Liver (tissue), 9 donors: ENCODE measurements around the gene LRRC47. TPM values are rescaled to one million over a fixed set of nuclear protein-coding genes. Genes with fewer than 3 reads are reported as not detected.

ENCODE experiments used
- DNase-seq: peaks from one replicate; pipeline ENCODE4 v3.0.0-alpha.2; 2017; ENCODE audit warnings: low spot score
- H3K27ac ChIP-seq, 2 donors: one replicate each; pipeline ENCODE4 v1.7.0; 2013; ENCODE audit warnings: inconsistent platforms in 2 of 2, low read length in 2 of 2, control low read depth in 1 of 2, low read depth in 1 of 2, mild to moderate bottlenecking in 1 of 2
- H3K27me3 ChIP-seq, 4 donors: one replicate each; pipeline versions ENCODE4 v1.6.1 to v1.7.0; 2013; ENCODE audit warnings: low read length in 3 of 4, inconsistent platforms in 1 of 4, mild to moderate bottlenecking in 1 of 4, moderate library complexity in 1 of 4; ENCODE audit not compliant: control insufficient read depth in 4 of 4, insufficient read depth in 4 of 4
- H3K36me3 ChIP-seq, 4 donors: one replicate each; pipeline versions ENCODE4 v1.6.1 to v1.7.0; 2013; ENCODE audit warnings: low read length in 3 of 4, mild to moderate bottlenecking in 3 of 4, low read depth in 1 of 4, moderate library complexity in 1 of 4; ENCODE audit not compliant: control insufficient read depth in 4 of 4, insufficient read depth in 3 of 4
- H3K4me1 ChIP-seq, 4 donors: one replicate each; pipeline versions ENCODE4 v1.6.1 to v1.7.0; 2013; ENCODE audit warnings: low read length in 3 of 4, mild to moderate bottlenecking in 3 of 4, moderate library complexity in 1 of 4; ENCODE audit not compliant: control insufficient read depth in 4 of 4, insufficient read depth in 4 of 4
- H3K4me3 ChIP-seq, 3 donors: one replicate each; pipeline versions ENCODE4 v1.6.1 to v1.7.0; 2013; ENCODE audit warnings: low read length in 3 of 3, control low read depth in 1 of 3, low read depth in 1 of 3, mild to moderate bottlenecking in 1 of 3
- H3K9ac ChIP-seq, 2 donors: one replicate each; pipeline ENCODE4 v1.7.0; 2013; ENCODE audit warnings: low read length in 2 of 2, mild to moderate bottlenecking in 2 of 2, moderate library complexity in 2 of 2, control low read depth in 1 of 2, low read depth in 1 of 2
- H3K9me3 ChIP-seq, 4 donors: one replicate each; pipeline versions ENCODE4 v1.6.1 to v1.7.0; 2013; ENCODE audit warnings: low read length in 3 of 4; ENCODE audit not compliant: control insufficient read depth in 4 of 4
- ATF3 ChIP-seq: IDR thresholded peaks from 2 replicates; pipeline ENCODE4 v1.6.1; 2016; ENCODE audit warnings: antibody characterized with exemption
- CTCF ChIP-seq: fragments of 150-350 bp; IDR thresholded peaks from 2 replicates; pipeline ENCODE4 v1.5.1; 2017; ENCODE audit warnings: improper control_type of control experiment, low read depth, low read length; ENCODE audit not compliant: missing input control
- EGR1 ChIP-seq, 2 donors: IDR thresholded peaks; 2 replicates each; pipeline ENCODE4 v1.6.1; 2016 to 2018; ENCODE audit warnings: antibody characterized with exemption in 2 of 2, low read depth in 2 of 2
- FOXA1 ChIP-seq: IDR thresholded peaks from 2 replicates; pipeline ENCODE4 v1.6.1; 2016; ENCODE audit warnings: antibody characterized with exemption
- FOXA2 ChIP-seq: IDR thresholded peaks from 2 replicates; pipeline ENCODE4 v1.6.1; 2016; ENCODE audit warnings: antibody characterized with exemption
- GABPA ChIP-seq, 2 donors: IDR thresholded peaks in 1 of 2; conservative IDR thresholded peaks in 1 of 2; 2 replicates each; pipeline ENCODE4 v1.6.1; 2016; ENCODE audit warnings: antibody characterized with exemption in 2 of 2, mild to moderate bottlenecking in 1 of 2, moderate library complexity in 1 of 2
- HNF4A ChIP-seq, 2 donors: conservative IDR thresholded peaks; 2 replicates each; pipeline ENCODE4 v1.6.1; 2016; ENCODE audit warnings: antibody characterized with exemption in 2 of 2, mild to moderate bottlenecking in 2 of 2
- HNF4G ChIP-seq: IDR thresholded peaks from 2 replicates; pipeline ENCODE4 v1.6.1; 2016; ENCODE audit warnings: antibody characterized with exemption
- JUND ChIP-seq, 2 donors: IDR thresholded peaks; 2 replicates each; pipeline ENCODE4 v1.6.1; 2016; ENCODE audit warnings: antibody characterized with exemption in 2 of 2
- MAX ChIP-seq: IDR thresholded peaks from 2 replicates; pipeline ENCODE4 v1.6.1; 2016; ENCODE audit warnings: antibody characterized with exemption
- NR2F2 ChIP-seq: IDR thresholded peaks from 2 replicates; pipeline ENCODE4 v1.6.1; 2016; ENCODE audit warnings: antibody characterized with exemption
- RAD21 ChIP-seq, 2 donors: IDR thresholded peaks; 2 replicates each; pipeline ENCODE4 v1.6.1; 2016; ENCODE audit warnings: antibody characterized with exemption in 2 of 2, mild to moderate bottlenecking in 2 of 2
- REST ChIP-seq: IDR thresholded peaks from 2 replicates; pipeline ENCODE4 v1.6.1; 2016; ENCODE audit warnings: antibody characterized with exemption, mild to moderate bottlenecking
- RXRA ChIP-seq, 2 donors: IDR thresholded peaks; 2 replicates each; pipeline ENCODE4 v1.6.1; 2017 to 2018; ENCODE audit warnings: antibody characterized with exemption in 2 of 2, mild to moderate bottlenecking in 1 of 2
- SP1 ChIP-seq: IDR thresholded peaks from 2 replicates; pipeline ENCODE4 v1.6.1; 2018; ENCODE audit warnings: antibody characterized with exemption, mild to moderate bottlenecking
- TAF1 ChIP-seq: conservative IDR thresholded peaks from 2 replicates; pipeline ENCODE4 v1.6.1; 2016; ENCODE audit warnings: antibody characterized with exemption, mild to moderate bottlenecking
- YY1 ChIP-seq: IDR thresholded peaks from 2 replicates; pipeline ENCODE4 v1.6.1; 2016; ENCODE audit warnings: antibody characterized with exemption, mild to moderate bottlenecking
- ZBTB33 ChIP-seq: IDR thresholded peaks from 2 replicates; pipeline ENCODE4 v1.6.1; 2016; ENCODE audit warnings: antibody characterized with exemption
- WGBS: extraction: QIAGEN DNeasy Blood & Tissue Kit; methylation state at CpG from one replicate; pipeline ENCODE4 v1.1.7; 2013; 5-methylcytosine and 5-hydroxymethylcytosine counted together
- polyA plus RNA-seq, 2 donors: library from polyadenylated mRNA; stranded (reverse) in 1 of 2; unstranded in 1 of 2; fragments of 200-250 nt in 1 of 2; fragments of >200 nt in 1 of 2; fragmentation: Nextera tagmentation in 1 of 2; extraction: Ambion mirVana in 1 of 2; gene quantifications; one replicate each; pipeline versions ENCODE4 v1.2.1 to v1.2.3, GENCODE V29; 2013 to 2015
- total RNA-seq, 2 donors: library from RNA; depleted of rRNA; stranded (reverse); fragments of >200 nt; gene quantifications; one replicate each; pipeline ENCODE4 v1.2.3, GENCODE V29; 2014
- donor health status: healthy.
- donor health status: healthy.
- donor health status: healthy.
- donor health status: healthy.
- donor health status: healthy.

LRRC47 gene
- total and polyA plus RNA-seq, 4 donors = 8.7 to 23.8 (median 15.4) TPM

- peaks cover under 1 to 7% (median 4%) of the 10 kb centered on the region in 4 donors for H3K36me3 ChIP-seq
- H3K9me3 ChIP-seq = no peaks in the 10 kb centered on the region
- 76% methylated on average over 7 of the region's 7 CpGs for WGBS
- H3K27me3 ChIP-seq = no peaks in the 10 kb centered on the region
- TF ChIP-seq HNF4A (conservative IDR thresholded peaks at IDR 0.05) (no peak), FOXA2 (no peak), JUND (IDR thresholded peaks at IDR 0.05) (no peak), HNF4G (no peak), ZBTB33 (no peak), NR2F2 (no peak), ATF3 (no peak), GABPA (IDR thresholded peaks at IDR 0.05 in 1 of 2, conservative IDR thresholded peaks at IDR 0.05 in 1 of 2) (no peak), RXRA (IDR thresholded peaks at IDR 0.05) (no peak), SP1 (no peak), MAX (no peak), TAF1 (no peak), EGR1 (IDR thresholded peaks at IDR 0.05; ENCODE audit: low read depth in 2 of 2) (no peak), FOXA1 (no peak)
- H3K4me1 ChIP-seq = no peaks in the 10 kb centered on the region
- H3K4me3 ChIP-seq = no peak overlapping the region
- no peak overlapping the region for H3K9ac ChIP-seq
- DNase-seq = no peak
- no peak overlapping the region for H3K27ac ChIP-seq
Measured at GRCh38 chr1:3809680-3810079, 13.4 kb upstream of the LRRC47 start.

- Histone ChIP-seq H3K4me3 (no peak overlapping the region), H3K9ac (no peak overlapping the region), H3K4me1 (no peaks in the 10 kb centered on the region), H3K9me3 (no peaks in the 10 kb centered on the region), H3K27me3 (peaks cover 0 to 4% (median 0%) of the 10 kb centered on the region in 4 donors), H3K27ac (no peak overlapping the region), H3K36me3 (no peaks in the 10 kb centered on the region)
- no peak for DNase-seq
- 84% methylated on average over 5 of the region's 5 CpGs for WGBS
- TF ChIP-seq JUND (IDR thresholded peaks at IDR 0.05) = no peak
- no peak for TF ChIP-seq HNF4G
- no peak for TF ChIP-seq REST
- no peak for TF ChIP-seq YY1
- no peak for TF ChIP-seq CTCF
- no peak for TF ChIP-seq MAX
- no peak for TF ChIP-seq NR2F2
- no peak for TF ChIP-seq RAD21 (IDR thresholded peaks at IDR 0.05)
- no peak for TF ChIP-seq ZBTB33
- TF ChIP-seq HNF4A (conservative IDR thresholded peaks at IDR 0.05) = no peak
- TF ChIP-seq TAF1 = no peak
- TF ChIP-seq RXRA (IDR thresholded peaks at IDR 0.05) = no peak
Measured at GRCh38 chr1:3807769-3808168, 11.5 kb upstream of the LRRC47 start.
